Common myeloid progenitor, CD34-positive (primary cell): Measurements from ENCODE around the gene PDE4D.

ENCODE experiments used
- CTCF ChIA-PET: fragments of 350-600 bp; sonication (Branson Sonifier 250); formaldehyde crosslinking; loops from one replicate; lab custom pipeline; 2021; ENCODE audit warnings: antibody characterized with exemption; lab: Charles Lee
- POLR2A ChIA-PET: fragments of 350-600 bp; sonication (Branson Sonifier 250); formaldehyde crosslinking; loops from one replicate; lab custom pipeline; 2021; ENCODE audit warnings: antibody characterized with exemption; lab: Charles Lee
- DNase-seq, 3 donors: peaks; one replicate each; pipeline versions ENCODE4 v3.0.0 to v3.0.0-alpha.2; 2013
- H3K27ac ChIP-seq, 2 experiments: 1 replicate in 1 of 2; 2 replicates in 1 of 2; pipeline ENCODE4 v1.7.0; 2013; ENCODE audit warnings: inconsistent platforms in 2 of 2, low read length in 2 of 2, mild to moderate bottlenecking in 2 of 2, low read depth in 1 of 2, moderate library complexity in 1 of 2; ENCODE audit not compliant: severe bottlenecking in 2 of 2, insufficient read depth in 1 of 2, poor library complexity in 1 of 2
- H3K27me3 ChIP-seq, 5 experiments: replicated peaks in 2 of 5; 1 replicate in 3 of 5; 2 replicates in 2 of 5; pipeline versions ENCODE4 v1.6.1 to v1.7.0; 2013; ENCODE audit warnings: low read length in 4 of 5, mild to moderate bottlenecking in 2 of 5, moderate library complexity in 2 of 5, inconsistent platforms in 1 of 5; ENCODE audit not compliant: insufficient read depth in 5 of 5, control insufficient read depth in 4 of 5
- H3K36me3 ChIP-seq, 4 experiments: 1 replicate in 2 of 4; 2 replicates in 2 of 4; pipeline versions ENCODE4 v1.6.1 to v1.7.0; 2013; ENCODE audit warnings: low read length in 3 of 4, control low read depth in 1 of 4, mild to moderate bottlenecking in 1 of 4; ENCODE audit not compliant: control insufficient read depth in 4 of 4, insufficient read depth in 4 of 4
- H3K4me1 ChIP-seq, 4 experiments: 1 replicate in 3 of 4; 2 replicates in 1 of 4; pipeline versions ENCODE4 v1.6.1 to v1.7.1; 2013; ENCODE audit warnings: low read length in 3 of 4, mild to moderate bottlenecking in 3 of 4, control low read depth in 1 of 4, inconsistent platforms in 1 of 4, moderate library complexity in 1 of 4; ENCODE audit not compliant: control insufficient read depth in 4 of 4, insufficient read depth in 4 of 4; ENCODE audit errors: control extremely low read depth in 1 of 4
- H3K4me3 ChIP-seq, 7 experiments: 1 replicate in 4 of 7; 2 replicates in 3 of 7; pipeline versions ENCODE4 v1.5.1 to v1.7.0; 2013; ENCODE audit warnings: mild to moderate bottlenecking in 7 of 7, low read length in 6 of 7, moderate library complexity in 6 of 7, inconsistent platforms in 2 of 7, low read depth in 2 of 7, control low read depth in 1 of 7; ENCODE audit not compliant: insufficient read depth in 4 of 7, control insufficient read depth in 1 of 7; ENCODE audit errors: extremely low read depth in 1 of 7
- H3K9me3 ChIP-seq, 5 experiments: 1 replicate in 4 of 5; 2 replicates in 1 of 5; pipeline versions ENCODE4 v1.6.1 to v1.7.1; 2013; ENCODE audit warnings: low read length in 4 of 5, mild to moderate bottlenecking in 2 of 5, inconsistent platforms in 1 of 5, low read depth in 1 of 5, moderate library complexity in 1 of 5; ENCODE audit not compliant: control insufficient read depth in 4 of 5, insufficient read depth in 2 of 5; ENCODE audit errors: control extremely low read depth in 1 of 5
- WGBS: methylation state at CpG from one replicate; pipeline ENCODE4 v1.1.5; 2013; ENCODE audit not compliant: insufficient coverage; 5-methylcytosine and 5-hydroxymethylcytosine counted together

PDE4D gene

DNA sequence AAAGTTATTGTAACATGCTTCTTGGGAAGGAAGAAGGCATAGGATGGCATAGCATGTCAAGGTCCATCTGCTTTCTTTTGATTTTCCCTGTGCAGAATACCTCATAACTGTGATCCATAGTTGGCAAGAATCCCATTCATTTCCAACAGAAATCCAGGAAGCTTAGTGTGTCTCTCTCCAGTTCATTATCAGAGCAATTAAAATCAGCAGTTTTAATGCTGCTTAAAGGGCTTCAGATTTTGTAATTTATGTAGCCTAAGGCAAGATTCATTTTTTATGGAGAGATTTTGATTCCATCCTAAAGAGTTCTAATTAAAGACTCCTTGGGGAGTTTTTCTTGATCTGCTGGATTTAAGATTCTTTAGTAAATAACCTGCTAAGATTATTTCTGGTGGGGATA lies 560.1 kb downstream of the PDE4D start:
- H3K27ac ChIP-seq, result no peak overlapping the region
- CTCF ChIA-PET, result no interaction called here
- H3K27me3 ChIP-seq, result no peaks in the 10 kb centered on the region
- no peaks in the 10 kb centered on the region for H3K9me3 ChIP-seq
- DNase-seq, result no peak
- peaks cover 0 to 4% (median 0%) of the 10 kb centered on the region in 4 experiments for H3K36me3 ChIP-seq
- no peak overlapping the region for H3K4me3 ChIP-seq
- POLR2A ChIA-PET, result no interaction called here
- peaks cover 0 to 3% (median 0%) of the 10 kb centered on the region in 4 experiments for H3K4me1 ChIP-seq

DNA sequence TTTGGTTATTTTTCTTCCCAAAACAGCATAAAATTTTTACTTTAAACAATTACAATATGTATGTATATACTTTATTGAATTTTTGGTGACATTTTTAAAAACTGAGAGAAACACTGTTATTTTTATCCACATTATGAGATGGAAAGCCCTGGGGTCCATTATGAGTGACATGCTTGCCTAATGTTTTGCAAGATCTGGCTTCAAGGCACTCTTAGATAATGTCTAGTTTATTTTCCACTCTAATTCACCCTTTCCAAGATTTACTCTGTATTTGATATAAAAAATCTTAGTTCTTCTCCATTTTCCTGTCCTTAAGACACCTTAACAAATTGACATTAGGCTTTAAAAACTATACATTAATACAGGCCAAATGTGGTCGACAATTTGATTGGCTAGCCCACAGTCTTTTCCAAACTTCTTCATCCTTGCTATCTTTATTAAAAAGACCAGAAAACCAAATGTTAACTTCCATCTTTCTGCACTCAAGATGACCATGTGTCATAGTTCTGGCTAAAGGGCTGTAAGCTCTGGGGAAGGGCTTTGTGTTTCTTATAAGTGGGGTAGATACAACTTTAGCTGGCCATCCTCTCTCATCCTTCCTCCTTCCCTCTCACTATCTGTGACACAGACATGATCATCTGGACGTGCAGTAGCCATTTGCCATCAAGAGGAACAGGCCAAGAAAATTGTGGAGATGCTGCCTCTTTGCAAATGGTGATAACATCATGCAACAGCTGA lies 561.1 kb downstream of the PDE4D start:
- Histone ChIP-seq H3K27ac (no peak overlapping the region), H3K27me3 (no peaks in the 10 kb centered on the region), H3K4me3 (no peak overlapping the region), H3K9me3 (no peaks in the 10 kb centered on the region), H3K36me3 (peaks cover 0 to 4% (median 0%) of the 10 kb centered on the region in 4 experiments), H3K4me1 (peaks cover 0 to 3% (median 0%) of the 10 kb centered on the region in 4 experiments)
- POLR2A ChIA-PET, result no interaction called here
- CTCF ChIA-PET, result no interaction called here
- DNase-seq, result no peak
- WGBS, result no CpG with 5 or more reads among the region's 2 CpGs

DNA sequence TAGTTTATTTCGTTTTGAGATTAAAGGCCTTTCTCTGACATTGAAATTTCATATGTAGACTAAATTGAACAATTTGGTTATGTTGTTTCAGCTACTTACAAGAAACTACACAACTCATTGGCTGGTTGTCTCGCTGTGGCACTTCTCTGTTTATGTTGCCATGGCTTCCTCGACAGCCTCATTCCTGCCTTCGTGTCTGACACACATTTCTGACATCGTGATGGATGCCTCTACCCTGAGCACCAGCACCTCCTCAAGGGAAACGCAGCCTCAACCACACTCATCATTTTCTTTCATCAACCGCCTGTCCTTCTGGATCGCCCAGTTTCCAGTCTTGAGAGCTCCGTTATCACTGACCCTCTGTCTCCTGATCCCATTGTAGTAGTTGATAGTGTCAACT lies 562.8 kb downstream of the PDE4D start:
- CTCF ChIA-PET, result no interaction called here
- 100% methylated on average over 6 of the region's 9 CpGs for WGBS

DNA sequence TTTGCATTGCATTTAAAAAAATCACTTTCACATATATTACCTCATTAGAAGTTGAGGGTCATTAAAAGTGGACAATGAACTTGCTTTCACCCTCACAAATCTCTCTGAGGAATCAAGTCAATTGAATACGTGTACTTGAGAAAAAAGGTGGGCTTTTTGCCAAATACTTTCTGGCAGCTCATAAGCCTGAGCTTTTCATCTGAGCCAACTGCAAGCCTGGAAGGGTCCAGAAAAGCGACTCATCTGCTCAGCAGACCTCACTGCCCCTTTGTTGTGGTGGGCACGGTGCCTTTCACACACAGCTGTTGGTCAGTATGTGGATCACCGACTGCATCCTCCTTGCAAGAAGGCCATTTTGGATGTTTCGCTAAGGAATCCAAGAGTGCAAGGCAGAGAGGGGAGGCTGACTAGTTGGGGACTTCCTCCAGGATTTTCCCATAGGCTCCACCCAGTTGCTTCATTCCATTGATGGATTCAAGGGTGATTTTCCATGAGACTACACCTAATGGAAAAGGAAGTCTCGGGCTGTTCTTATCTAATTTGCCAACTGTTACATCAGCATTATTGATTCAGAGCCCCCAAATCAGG lies 564.7 kb downstream of the PDE4D start:
- 91% methylated on average over 6 of the region's 6 CpGs for WGBS
- DNase-seq, result no peak
- POLR2A ChIA-PET, result no interaction called here

More for the DNA sequence above, 562.8 kb downstream of the PDE4D start:
- Histone ChIP-seq H3K4me3 (no peak overlapping the region), H3K27ac (no peak overlapping the region), H3K4me1 (no peaks in the 10 kb centered on the region), H3K9me3 (no peaks in the 10 kb centered on the region), H3K36me3 (peaks cover 0 to 4% (median 0%) of the 10 kb centered on the region in 4 experiments), H3K27me3 (no peaks in the 10 kb centered on the region)
- no peak for DNase-seq
- POLR2A ChIA-PET, result no interaction called here

DNA sequence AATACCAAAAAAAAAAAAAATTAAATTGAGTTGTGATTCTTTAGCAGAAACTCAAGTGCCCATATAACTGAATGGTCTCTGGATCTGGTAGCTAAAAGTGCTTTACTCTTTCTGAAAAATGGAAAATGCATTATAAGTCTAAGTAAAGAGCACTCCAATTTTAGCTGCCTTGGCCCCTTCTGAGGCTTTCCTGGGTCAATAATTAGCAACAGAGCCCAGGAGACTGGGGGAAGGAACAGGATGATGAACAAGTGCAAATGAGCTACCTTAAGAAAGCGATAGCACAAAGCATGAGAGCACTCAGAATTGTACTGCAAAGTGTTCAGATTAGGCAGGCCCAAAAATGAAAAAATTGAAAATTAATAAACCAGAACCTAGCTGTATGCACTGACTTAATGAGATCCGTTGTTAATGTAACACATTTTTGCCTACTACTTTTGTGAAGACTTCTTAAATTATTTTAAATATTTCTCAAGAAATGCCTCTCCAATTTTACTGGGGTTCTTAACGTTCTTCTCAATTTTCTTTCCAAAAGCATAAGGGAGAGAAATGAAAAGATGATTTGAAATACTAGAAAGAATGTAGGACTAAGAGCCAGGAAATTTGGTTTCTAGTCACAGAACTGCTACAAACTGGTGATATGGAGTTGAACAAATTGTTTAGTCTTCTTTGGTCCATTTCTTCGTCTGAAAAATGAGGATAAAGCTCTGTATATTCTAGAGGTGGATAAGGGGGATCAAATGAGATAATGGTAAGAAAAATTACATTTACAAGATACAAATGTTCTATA lies 566.1 kb downstream of the PDE4D start:
- no peak overlapping the region for H3K4me3 ChIP-seq
- H3K36me3 ChIP-seq, result peaks cover 0 to 4% (median 0%) of the 10 kb centered on the region in 4 experiments
- no peaks in the 10 kb centered on the region for H3K9me3 ChIP-seq
- H3K27me3 ChIP-seq, result no peaks in the 10 kb centered on the region
- no peak for DNase-seq
- no peaks in the 10 kb centered on the region for H3K4me1 ChIP-seq
- no peak overlapping the region for H3K27ac ChIP-seq
- WGBS, result 100% methylated on average over 1 of the region's 4 CpGs
- ChIA-PET CTCF (interaction anchor here (1.3 kb wide), 1 partner anchor 110 kb away, joined by 3 read pairs; no protein-coding TSS in a partner anchor), POLR2A (interaction anchor here (0.6 kb wide), 1 partner anchor 1923 kb away, joined by 3 read pairs; no protein-coding TSS in a partner anchor)

More for the DNA sequence above, 564.7 kb downstream of the PDE4D start:
- Histone ChIP-seq H3K27me3 (no peaks in the 10 kb centered on the region), H3K4me1 (no peaks in the 10 kb centered on the region), H3K27ac (no peak overlapping the region), H3K9me3 (no peaks in the 10 kb centered on the region), H3K36me3 (peaks cover 0 to 4% (median 0%) of the 10 kb centered on the region in 4 experiments), H3K4me3 (no peak overlapping the region)
- CTCF ChIA-PET, result no interaction called here

DNA sequence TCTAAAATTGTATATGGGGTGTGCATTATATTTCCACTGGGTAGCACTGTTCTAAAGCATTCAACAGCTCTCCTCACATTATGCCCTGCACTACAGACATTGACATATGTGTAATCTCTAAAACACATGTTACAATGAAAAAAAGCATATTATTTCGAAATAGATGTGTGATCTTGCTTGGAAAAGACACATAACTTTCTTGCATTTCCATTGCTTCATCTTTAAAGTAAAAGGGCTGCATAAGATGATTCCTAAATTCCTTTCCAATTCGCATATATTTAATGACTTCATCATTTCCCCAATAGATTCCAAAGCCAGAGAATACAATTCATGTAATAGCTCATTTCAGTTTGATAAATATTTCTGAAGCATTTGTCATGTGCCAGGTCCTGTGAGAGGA lies 566.9 kb downstream of the PDE4D start:
- peaks cover 0 to 4% (median 0%) of the 10 kb centered on the region in 4 experiments for H3K36me3 ChIP-seq
- H3K27me3 ChIP-seq, result no peaks in the 10 kb centered on the region
- DNase-seq, result no peak
- H3K27ac ChIP-seq, result no peak overlapping the region
- ChIA-PET CTCF (no interaction called here), POLR2A (no interaction called here)
- no peak overlapping the region for H3K4me3 ChIP-seq
- no peaks in the 10 kb centered on the region for H3K9me3 ChIP-seq
- WGBS, result no CpG with 5 or more reads among the region's 2 CpGs
- H3K4me1 ChIP-seq, result no peaks in the 10 kb centered on the region
